K562 (cell line): Measurements from ENCODE around the gene RAB1B. TPM values are rescaled to one million over a fixed set of nuclear protein-coding genes. Genes with fewer than 3 reads are reported as not detected.

Experiments used
- ATAC-seq: fragments of 200-7000 bp; cut with Tn5 transposase; 3 replicates; pipeline ENCODE4 v1.9.1; 2020; ENCODE audit warnings: moderate library complexity
- BruUV-seq: library from RNA; stranded (reverse); fragments of 400-500 nt; replicated peaks from 2 replicates; lab custom pipeline; 2021; lab: Mats Ljungman, UMichigan
- CTCF ChIA-PET: fragments of 300-600 bp; formaldehyde crosslinking; extraction: SDS; loops from one replicate; lab custom pipeline; 2021; ENCODE audit warnings: low intra/inter-chr PET ratio; lab: Yijun Ruan, JAX
- POLR2A ChIA-PET: fragments of 300-600, 350-650 bp; sonication (Branson Sonifier 250); formaldehyde crosslinking; extraction: SDS; loops from one replicate; lab custom pipeline; 2021; ENCODE audit warnings: antibody characterized with exemption, inconsistent platforms; lab: Yijun Ruan, JAX
- DNase-seq, 4 experiments: peaks; one replicate each; pipeline versions ENCODE4 v3.0.0 to v3.0.0-alpha.2; 2011 to 2018; ENCODE audit warnings: low spot score in 3 of 4, mixed read lengths in 3 of 4; ENCODE audit errors: extremely low read depth in 1 of 4
- FAIRE-seq: peaks from 2 replicates; lab custom pipeline; 2011; peaks lifted over from hg19 to GRCh38; lab: Jason Lieb, UNC
- H2AFZ ChIP-seq: 2 replicates; pipeline ENCODE4 v1.6.0; 2011; ENCODE audit warnings: low read depth, low read length, control low read depth, inconsistent platforms
- H3K27ac ChIP-seq: fragments of 200-600 bp; 3 replicates; pipeline ENCODE4 v1.8.0; 2011; ENCODE audit warnings: low read depth, mild to moderate bottlenecking, control low read depth, inconsistent platforms, low read length, moderate library complexity, mixed read lengths; ENCODE audit errors: extremely low read depth
- H3K27me3 ChIP-seq, 2 experiments: fragments of 300-600 bp in 1 of 2; 2 replicates in 1 of 2; 3 replicates in 1 of 2; pipeline versions ENCODE4 v1.6.0 to v1.8.0; 2011; ENCODE audit warnings: inconsistent platforms in 2 of 2, low read length in 2 of 2, mild to moderate bottlenecking in 1 of 2, mixed read lengths in 1 of 2, moderate library complexity in 1 of 2; ENCODE audit not compliant: control insufficient read depth in 2 of 2, insufficient read depth in 2 of 2
- H3K36me3 ChIP-seq: fragments of 300-600 bp; 3 replicates; pipeline ENCODE4 v1.8.0; 2011; ENCODE audit warnings: mild to moderate bottlenecking, low read length, inconsistent platforms; ENCODE audit not compliant: control insufficient read depth, insufficient read depth
- H3K4me1 ChIP-seq, 2 experiments: fragments of 200-600 bp in 1 of 2; replicated peaks in 1 of 2; 2 replicates in 1 of 2; 3 replicates in 1 of 2; pipeline versions ENCODE4 v1.5.1 to v1.8.0; 2011; ENCODE audit warnings: inconsistent platforms in 2 of 2, low read length in 2 of 2, mild to moderate bottlenecking in 1 of 2, mixed read lengths in 1 of 2, moderate library complexity in 1 of 2; ENCODE audit not compliant: control insufficient read depth in 2 of 2, insufficient read depth in 2 of 2
- H3K4me2 ChIP-seq: 2 replicates; pipeline ENCODE4 v1.6.1; 2011; ENCODE audit warnings: low read length, control low read depth, inconsistent platforms, mixed read lengths; ENCODE audit not compliant: insufficient read depth
- H3K4me3 ChIP-seq: fragments of 200-600 bp; sonication (generic), shearing (Covaris generic); 2 replicates; pipeline ENCODE4 v1.5.1; 2016; ENCODE audit warnings: control low read depth, inconsistent platforms
- H3K79me2 ChIP-seq: fragments of 200-600 bp; 3 replicates; pipeline ENCODE4 v1.8.0; 2011; ENCODE audit warnings: low read length, inconsistent platforms; ENCODE audit not compliant: control insufficient read depth, insufficient read depth
- H3K9ac ChIP-seq, 2 experiments: 2 replicates each; pipeline versions ENCODE4 v1.6.0 to v1.6.1; 2011; ENCODE audit warnings: low read depth in 2 of 2, low read length in 2 of 2, control low read depth in 1 of 2, inconsistent platforms in 1 of 2, mild to moderate bottlenecking in 1 of 2, mixed read lengths in 1 of 2; ENCODE audit not compliant: insufficient read depth in 1 of 2
- H3K9me1 ChIP-seq: one replicate; pipeline ENCODE4 v1.6.0; 2011; ENCODE audit warnings: inconsistent platforms, mild to moderate bottlenecking, low read length, moderate library complexity; ENCODE audit not compliant: control insufficient read depth, insufficient read depth
- H3K9me3 ChIP-seq: replicated peaks from 2 replicates; pipeline ENCODE4 v1.5.1; 2011; ENCODE audit warnings: low read depth, low read length, inconsistent platforms; ENCODE audit not compliant: control insufficient read depth, insufficient read depth
- H4K20me1 ChIP-seq: replicated peaks from 2 replicates; pipeline ENCODE4 v1.6.1; 2011; ENCODE audit warnings: low read length, inconsistent platforms, mixed read lengths; ENCODE audit not compliant: control insufficient read depth, insufficient read depth
- BHLHE40 ChIP-seq: IDR thresholded peaks from 2 replicates; pipeline ENCODE4 v1.6.1; 2011; ENCODE audit warnings: low read length, improper control_type of control experiment
- ELF1 ChIP-seq: fragments of 200-800 bp; sonication (Bioruptor generic); IDR thresholded peaks from 2 replicates; pipeline ENCODE4 v1.6.1; 2016; ENCODE audit warnings: missing genetic modification characterization, missing compliant biosample characterization
- KDM1A ChIP-seq, 2 experiments: fragments of 450-650 bp; IDR thresholded peaks; 2 replicates each; pipeline ENCODE4 v1.6.1; 2016; ENCODE audit warnings: mild to moderate bottlenecking in 2 of 2
- MCM5 ChIP-seq: fragments of 450-650 bp; IDR thresholded peaks from 2 replicates; pipeline ENCODE4 v1.6.1; 2016; ENCODE audit warnings: low read depth
- MEF2A ChIP-seq: IDR thresholded peaks from 2 replicates; pipeline ENCODE4 v1.6.1; 2011; ENCODE audit warnings: low read depth, mild to moderate bottlenecking, low read length, moderate library complexity; ENCODE audit not compliant: control insufficient read depth
- PRMT5 ChIP-seq: sonication (generic); formaldehyde crosslinking; IDR thresholded peaks from 2 replicates; pipeline ENCODE4 v1.5.0; 2020; ENCODE audit warnings: missing genetic modification reagents
- WHSC1 ChIP-seq: IDR thresholded peaks from one replicate; pipeline ENCODE4 v1.6.1; 2012; ENCODE audit warnings: low read length, control low read depth, inconsistent platforms
- ZNF263 ChIP-seq: sonication (generic); formaldehyde crosslinking; IDR thresholded peaks from 2 replicates; pipeline ENCODE4 v1.8.0; 2022; ENCODE audit warnings: mild to moderate bottlenecking, missing genetic modification reagents, borderline replicate concordance
- WGBS: fragments of 100-300 bp; shearing (Covaris generic); methylation state at CpG from one replicate; pipeline ENCODE4 v1.1.6; 2016; ENCODE audit warnings: low coverage, mixed read lengths; ENCODE audit not compliant: insufficient coverage; ENCODE audit errors: missing lambda C conversion rate; 5-methylcytosine and 5-hydroxymethylcytosine counted together
- in situ Hi-C: fragments of 300-500 bp; cut with MboI; formaldehyde crosslinking; loops from 4 replicates; pipeline ENCODE4 v1.15.0; 2018; ENCODE audit warnings: inconsistent platforms, mixed read lengths
- intact Hi-C: fragments of 100-400 bp; cut with micrococcal nuclease; formaldehyde crosslinking; loops from 2 replicates; pipeline ENCODE4 v1.14.2; 2022
- polyA plus RNA-seq, 8 experiments: library from polyadenylated mRNA; depleted of rRNA in 4 of 8; stranded (reverse) in 5 of 8; unstranded in 3 of 8; fragments of >200 nt; fragmentation: Nextera tagmentation in 2 of 8; fragmentation: Illumina TruSeq in 1 of 8; extraction: Ambion mirVana in 2 of 8; extraction: Trizol in 1 of 8; gene quantifications; 2 replicates each; pipeline versions ENCODE4 v1.2.1 to v1.2.3, GENCODE V29; 2011 to 2014; ENCODE audit warnings: inconsistent platforms in 1 of 8, missing spikeins in 1 of 8
- total RNA-seq, 7 experiments: library from RNA; depleted of rRNA in 6 of 7; stranded (reverse); fragments of >200 nt in 6 of 7; fragmentation: Illumina TruSeq in 2 of 7; extraction: Trizol in 2 of 7; gene quantifications; 2 replicates each; pipeline versions ENCODE4 v1.2.1 to v1.2.3, GENCODE V29; 2011 to 2021; ENCODE audit warnings: low replicate concordance in 1 of 7
- TF ChIP-seq, protein P1 (sequence below): sonication (generic); formaldehyde crosslinking; IDR thresholded peaks from 2 replicates; pipeline ENCODE4 v1.8.0; 2022; ENCODE audit warnings: missing genetic modification reagents, mild to moderate bottlenecking, moderate library complexity, borderline replicate concordance

Gene RAB1B
- total and polyA plus RNA-seq, 9 of the 15 experiments (the other 6 are each of a cell fraction or from before 2014, with no cell fraction given) = 5.6 to 146 (median 98.6) TPM

DNA sequence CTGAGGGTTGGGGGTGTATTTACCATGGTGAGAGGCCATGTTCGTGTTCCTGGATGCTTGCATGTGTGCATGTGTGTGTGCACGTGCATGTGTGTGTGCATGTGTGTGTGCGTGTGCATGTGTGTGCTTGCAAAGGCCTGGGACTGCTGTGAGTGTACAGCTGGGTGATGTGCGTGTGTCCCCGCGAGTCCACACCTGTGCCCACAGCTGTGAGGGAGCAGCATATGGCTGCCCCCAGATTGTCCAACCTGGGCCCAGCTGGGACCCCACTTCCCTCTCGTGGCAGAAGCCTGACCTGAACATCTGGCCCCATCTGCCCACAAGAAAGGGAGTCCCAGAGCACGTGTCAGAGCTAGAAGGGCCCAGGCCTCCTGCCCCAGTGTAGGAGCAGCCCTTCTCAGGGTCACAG lies 56.8 kb downstream of the RAB1B start:
- Histone ChIP-seq H3K4me2 (no peak overlapping the region), H3K9me1 (peaks cover 4% of the 10 kb centered on the region)
- TF ChIP-seq, protein P1, sequence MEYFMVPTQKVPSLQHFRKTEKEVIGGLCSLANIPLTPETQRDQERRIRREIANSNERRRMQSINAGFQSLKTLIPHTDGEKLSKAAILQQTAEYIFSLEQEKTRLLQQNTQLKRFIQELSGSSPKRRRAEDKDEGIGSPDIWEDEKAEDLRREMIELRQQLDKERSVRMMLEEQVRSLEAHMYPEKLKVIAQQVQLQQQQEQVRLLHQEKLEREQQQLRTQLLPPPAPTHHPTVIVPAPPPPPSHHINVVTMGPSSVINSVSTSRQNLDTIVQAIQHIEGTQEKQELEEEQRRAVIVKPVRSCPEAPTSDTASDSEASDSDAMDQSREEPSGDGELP = peak; percentile 18; the same call in 1 of the 2 replicates
- no peak for TF ChIP-seq WHSC1
- TF ChIP-seq PRMT5 (CRISPR knock-in tag) = no peak
- TF ChIP-seq MCM5 = no peak
- no peak for TF ChIP-seq MEF2A
- TF ChIP-seq ZNF263 (CRISPR knock-in tag) = no peak
- TF ChIP-seq BHLHE40 = peak; percentile 13; the same call in 1 of the 2 replicates
- no peak for TF ChIP-seq ELF1
- 0 out of 4 replicates have a peak, but pooled peaks of 1 of the 2 experiments have one; percentile 53 for TF ChIP-seq KDM1A (IDR thresholded peaks at IDR 0.05)
- TF ChIP-seq, all 486 proteins: peak for 3
- no TSS peak for BruUV-seq
- Histone ChIP-seq H3K4me1 (peaks cover 16 to 55% of the 10 kb centered on the region in 2 experiments; a peak in 4 of 5 replicates), H3K27me3 (no peaks in the 10 kb centered on the region), H3K36me3 (no peaks in the 10 kb centered on the region), H3K4me3 (no peak overlapping the region), H3K9ac (peak overlapping the region in 1 of 2 experiments; percentile 55; a peak in 2 of 4 replicates), H3K79me2 (no peaks in the 10 kb centered on the region), H3K27ac (no peak overlapping the region), H3K9me3 (no peaks in the 10 kb centered on the region), H4K20me1 (no peaks in the 10 kb centered on the region), H2AFZ (peak overlapping the region; percentile 55; the same call in 1 of the 2 replicates)
- intact Hi-C loops (no loop called here), in situ Hi-C loops (loop anchor here (5.0 kb wide), 1 partner anchor 108 kb away; no protein-coding TSS in a partner anchor)
- no peak for FAIRE-seq
- no peak for DNase-seq
- ChIA-PET POLR2A (no interaction called here), CTCF (no interaction called here)
- 60% methylated on average over 5 of the region's 8 CpGs for WGBS
- ATAC-seq = no peak
